Hematopoietic multipotent progenitor cell treated with erythropoietin and hydrocortisone succinate and interleukin-3 and kit ligand, for 8 days (in vitro differentiated cells): ENCODE results near the gene TTC12.

Experiments
- DNase-seq: peaks from one replicate; pipeline ENCODE4 v3.0.0-alpha.2; 2015

Gene TTC12

DNA sequence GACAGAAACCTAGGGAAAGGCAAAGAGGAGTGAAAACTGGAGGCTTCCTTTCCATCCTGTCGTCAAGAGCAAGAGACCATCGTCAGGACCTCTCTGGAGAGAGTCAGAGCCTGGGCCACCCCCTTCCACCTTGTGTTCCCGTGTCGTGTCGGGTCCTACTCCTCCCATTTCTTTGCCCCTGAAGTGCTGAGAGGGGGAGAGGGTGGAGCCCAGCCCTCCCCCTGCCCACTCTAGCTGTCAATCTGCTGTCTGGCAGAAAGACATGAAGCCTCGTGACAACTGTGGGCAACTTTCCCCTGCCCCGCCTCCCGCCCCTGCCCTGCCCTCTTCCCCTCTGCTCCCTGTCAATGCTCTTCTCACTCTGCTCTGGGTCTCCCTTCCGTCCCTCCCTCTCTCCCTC lies 93.8 kb downstream of the TTC12 start:
- DNase-seq: no peak

DNA sequence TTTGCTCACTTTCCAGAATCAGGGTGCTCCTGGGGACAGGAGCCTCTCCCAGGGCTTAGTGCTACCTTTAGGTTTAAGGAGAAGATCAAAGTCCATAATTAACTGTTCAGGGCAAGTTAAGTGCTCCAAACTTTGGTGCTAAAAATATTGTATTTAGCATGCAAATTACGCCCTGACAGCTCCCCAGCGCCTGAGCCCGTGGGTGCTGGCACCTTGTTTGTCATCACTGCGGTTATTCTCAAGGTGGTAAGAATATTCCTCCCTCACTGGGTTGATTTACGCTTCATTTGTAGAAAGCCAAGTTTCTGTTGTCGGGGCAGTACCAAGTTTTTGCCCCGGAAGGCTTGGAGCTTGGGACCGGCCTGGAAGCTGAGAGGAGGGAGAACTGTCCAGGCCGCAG lies 94.5 kb downstream of the TTC12 start:
- DNase-seq: no peak

DNA sequence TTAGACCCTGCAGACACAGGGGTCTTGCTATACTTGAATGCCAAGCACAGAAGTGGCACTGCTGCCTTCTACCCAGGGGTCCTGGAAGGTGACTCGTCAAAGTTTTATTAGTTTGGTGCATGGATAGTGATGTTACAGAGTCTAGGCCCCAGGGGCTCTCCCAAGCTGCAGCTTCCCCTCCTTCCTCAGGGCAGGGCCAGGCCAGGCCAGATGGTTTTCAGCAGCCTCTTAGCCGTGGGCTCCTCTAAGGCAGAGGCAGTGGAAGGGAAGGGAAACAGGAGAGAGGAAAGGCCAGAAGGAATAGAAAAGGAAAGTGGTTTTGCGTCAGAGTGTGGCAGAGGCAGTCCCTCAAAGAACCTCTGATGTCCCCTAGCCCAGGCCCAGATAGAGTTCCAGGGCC lies 95.1 kb downstream of the TTC12 start:
- DNase-seq: no peak

DNA sequence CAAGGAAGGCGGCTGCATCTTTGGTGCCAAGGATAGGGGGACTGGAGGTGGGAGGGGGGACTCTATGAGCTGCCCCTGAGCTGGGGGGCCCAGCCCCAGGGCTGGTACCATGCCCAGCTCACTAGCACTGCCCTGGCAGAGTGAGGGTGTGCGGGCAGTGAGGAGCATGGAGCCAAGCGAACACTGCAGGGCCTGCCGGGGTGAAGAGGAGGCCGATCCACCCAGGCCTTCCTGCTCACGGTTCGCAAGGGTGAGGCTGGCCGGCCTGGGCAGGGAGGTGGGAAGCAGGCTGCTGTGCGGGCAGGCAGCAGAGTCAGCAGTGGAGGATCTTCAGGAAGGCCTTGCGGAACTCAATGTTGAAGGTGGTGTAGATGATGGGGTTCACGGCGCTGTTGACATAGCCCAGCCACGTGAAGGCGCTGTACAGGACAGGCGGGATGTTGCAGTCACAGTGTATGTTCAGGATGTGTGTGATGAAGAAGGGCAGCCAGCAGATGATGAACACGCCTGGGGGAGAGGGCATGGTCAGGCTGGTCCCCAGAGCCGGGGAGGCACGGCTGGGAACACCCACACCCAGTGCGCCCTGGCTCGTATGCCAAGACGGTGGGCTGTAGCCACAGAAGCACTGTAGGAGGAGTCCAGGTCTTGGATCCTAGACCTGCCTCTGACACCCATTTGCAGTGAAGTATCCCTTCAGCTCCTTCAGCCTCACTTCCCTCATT lies 96.2 kb downstream of the TTC12 start:
- DNase-seq: no peak

DNA sequence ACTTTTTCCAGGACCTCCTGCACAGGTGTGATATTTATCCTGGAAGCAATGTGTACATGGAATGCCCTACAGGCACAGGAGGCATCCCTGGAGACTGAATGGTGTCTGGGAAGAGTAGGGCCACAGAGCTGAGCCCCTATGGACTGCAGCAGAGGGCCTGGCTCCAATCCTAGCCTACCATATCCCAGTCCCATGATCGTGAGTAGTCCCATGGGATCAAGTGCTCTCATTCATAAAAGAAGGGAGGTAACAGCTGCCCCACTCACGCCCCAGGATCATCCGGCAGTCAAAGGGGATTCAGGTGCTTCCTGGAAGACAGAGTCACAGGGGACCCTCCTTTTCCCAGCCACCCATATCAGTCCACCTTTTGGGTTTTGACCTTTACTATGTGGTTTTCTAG lies 97.2 kb downstream of the TTC12 start:
- DNase-seq: no peak

DNA sequence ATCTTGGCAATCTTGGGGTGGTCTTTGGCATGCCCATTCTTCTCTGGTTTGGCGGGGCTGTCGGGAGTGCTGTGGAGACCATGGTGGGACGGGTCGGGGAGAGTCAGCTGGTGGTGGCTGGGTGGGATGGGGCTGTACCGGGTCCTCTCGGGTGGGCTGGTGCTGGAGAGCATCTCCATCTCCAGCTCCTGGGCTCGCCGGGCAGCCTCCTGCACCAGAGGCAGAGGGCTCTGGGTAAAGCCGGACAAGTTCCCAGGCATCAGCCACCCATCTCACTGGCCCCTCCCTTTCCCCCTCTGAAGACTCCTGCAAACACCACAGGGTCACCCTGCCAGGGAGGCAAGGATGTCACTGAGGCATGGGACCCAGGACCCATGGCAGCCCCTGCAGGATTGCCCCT lies 98.3 kb downstream of the TTC12 start:
- no peak for DNase-seq

DNA sequence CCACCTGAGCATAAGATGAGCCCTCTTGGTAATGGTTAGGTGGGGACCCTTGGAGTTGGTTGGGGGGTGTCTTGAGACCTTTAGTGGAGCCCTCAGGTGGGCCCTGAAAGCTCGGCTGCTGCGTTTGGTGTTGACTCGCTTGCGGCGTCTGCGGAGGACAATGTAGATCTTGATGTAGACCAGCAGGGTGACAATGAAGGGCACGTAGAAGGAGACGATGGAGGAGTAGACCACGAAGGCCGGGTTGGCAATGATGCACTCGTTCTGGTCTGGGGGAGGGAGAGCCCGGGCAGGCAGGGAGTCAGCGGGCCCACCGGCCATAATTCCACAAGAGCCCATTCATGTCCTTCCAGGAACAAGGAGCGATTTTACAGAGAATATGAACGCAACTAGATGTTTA lies 101.0 kb downstream of the TTC12 start:
- no peak for DNase-seq
